Peyer's patch (tissue), 4 donors: ENCODE measurements around the gene INPP4A. TPM values are rescaled to one million over a fixed set of nuclear protein-coding genes. Genes with fewer than 3 reads are reported as not detected.
A peak's percentile ranks its signal among the peaks of the same experiment; 100 is the strongest.

Experiments
- DNase-seq, 3 donors: peaks; one replicate each; pipeline ENCODE4 v3.0.0-alpha.2; 2017 to 2019
- H3K27ac ChIP-seq, 4 donors: fragments of 200-600 bp; sonication (generic); one replicate each; pipeline ENCODE4 v1.5.1; 2016 to 2019
- H3K27me3 ChIP-seq, 2 donors: fragments of 200-600 bp; sonication (generic); one replicate each; pipeline ENCODE4 v1.5.1; 2019
- H3K36me3 ChIP-seq, 3 donors: fragments of 200-600 bp; sonication (generic); one replicate each; pipeline ENCODE4 v1.5.1; 2016 to 2019
- H3K4me1 ChIP-seq, 4 donors: fragments of 200-600 bp; sonication (generic); one replicate each; pipeline ENCODE4 v1.5.1; 2016 to 2019
- H3K4me3 ChIP-seq, 4 donors: fragments of 200-600 bp; sonication (generic); 1 replicate in 3 of 4; 2 replicates in 1 of 4; pipeline ENCODE4 v1.5.1; 2016 to 2019; ENCODE audit warnings: mild to moderate bottlenecking in 1 of 4
- H3K9me3 ChIP-seq, 4 donors: fragments of 200-600 bp; sonication (generic); one replicate each; pipeline ENCODE4 v1.5.1; 2016 to 2019; ENCODE audit warnings: mild to moderate bottlenecking in 1 of 4
- POLR2A ChIP-seq, 2 donors: fragments of 450-650 bp; IDR thresholded peaks; one replicate each; pipeline ENCODE4 v1.5.1; 2017; ENCODE audit warnings: antibody characterized with exemption in 2 of 2, mild to moderate bottlenecking in 2 of 2, moderate library complexity in 2 of 2
- total RNA-seq, 4 donors: library from RNA; depleted of rRNA; stranded (reverse); fragments of >200 nt; gene quantifications; one replicate each; pipeline ENCODE4 v1.1.0, GENCODE V29; 2016
- TF ChIP-seq, protein P1 (sequence below), 6 experiments: fragments of 450-650 bp in 4 of 6; fragments of 200-600 bp in 2 of 6; sonication (generic) in 1 of 6; IDR thresholded peaks; one replicate each; pipeline ENCODE4 v1.5.1; 2017 to 2019; ENCODE audit warnings: antibody characterized with exemption in 6 of 6, mild to moderate bottlenecking in 3 of 6, moderate library complexity in 1 of 6

INPP4A gene
- total RNA-seq, 4 donors from 2014 or later, result 15.6 to 78.4 (median 27.4) TPM

DNA sequence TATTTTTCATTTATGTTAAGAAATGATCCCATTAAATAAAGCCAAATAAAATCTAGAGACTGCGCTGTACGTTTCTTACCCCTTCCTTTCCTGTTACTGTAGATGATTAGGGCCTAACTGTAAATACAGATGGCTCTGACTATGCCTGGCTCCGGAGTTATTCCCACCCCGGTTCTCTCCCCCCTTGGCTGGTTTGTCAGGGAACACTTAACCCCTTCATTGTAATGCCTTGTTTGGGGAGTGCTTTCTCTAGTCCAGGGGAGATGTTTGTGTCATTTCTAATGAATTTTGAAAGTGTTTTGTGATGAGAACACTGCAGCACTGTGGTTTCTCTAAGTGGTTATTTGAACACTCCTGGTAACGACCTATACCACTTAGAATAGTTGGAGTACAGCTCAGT is 172.5 kb downstream of the INPP4A start:
- no peak for DNase-seq
- Histone ChIP-seq H3K4me1 (no peaks in the 10 kb centered on the region), H3K27me3 (no peaks in the 10 kb centered on the region), H3K9me3 (no peaks in the 10 kb centered on the region), H3K4me3 (no peak overlapping the region), H3K36me3 (peaks cover 0 to 75% (median 0%) of the 10 kb centered on the region in 3 donors), H3K27ac (no peak overlapping the region)
- TF ChIP-seq, protein P1, sequence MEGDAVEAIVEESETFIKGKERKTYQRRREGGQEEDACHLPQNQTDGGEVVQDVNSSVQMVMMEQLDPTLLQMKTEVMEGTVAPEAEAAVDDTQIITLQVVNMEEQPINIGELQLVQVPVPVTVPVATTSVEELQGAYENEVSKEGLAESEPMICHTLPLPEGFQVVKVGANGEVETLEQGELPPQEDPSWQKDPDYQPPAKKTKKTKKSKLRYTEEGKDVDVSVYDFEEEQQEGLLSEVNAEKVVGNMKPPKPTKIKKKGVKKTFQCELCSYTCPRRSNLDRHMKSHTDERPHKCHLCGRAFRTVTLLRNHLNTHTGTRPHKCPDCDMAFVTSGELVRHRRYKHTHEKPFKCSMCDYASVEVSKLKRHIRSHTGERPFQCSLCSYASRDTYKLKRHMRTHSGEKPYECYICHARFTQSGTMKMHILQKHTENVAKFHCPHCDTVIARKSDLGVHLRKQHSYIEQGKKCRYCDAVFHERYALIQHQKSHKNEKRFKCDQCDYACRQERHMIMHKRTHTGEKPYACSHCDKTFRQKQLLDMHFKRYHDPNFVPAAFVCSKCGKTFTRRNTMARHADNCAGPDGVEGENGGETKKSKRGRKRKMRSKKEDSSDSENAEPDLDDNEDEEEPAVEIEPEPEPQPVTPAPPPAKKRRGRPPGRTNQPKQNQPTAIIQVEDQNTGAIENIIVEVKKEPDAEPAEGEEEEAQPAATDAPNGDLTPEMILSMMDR (IDR thresholded peaks at IDR 0.05), result no peak
- no peak for TF ChIP-seq POLR2A (IDR thresholded peaks at IDR 0.05)

GRCh38 chr2:98623657-98624056 is 179.0 kb downstream of the INPP4A start:
- Histone ChIP-seq H3K36me3 (peaks cover 0 to 41% (median 2%) of the 10 kb centered on the region in 3 donors), H3K4me1 (no peaks in the 10 kb centered on the region), H3K27ac (no peak overlapping the region), H3K4me3 (no peak overlapping the region), H3K27me3 (no peaks in the 10 kb centered on the region), H3K9me3 (no peaks in the 10 kb centered on the region)
- no peak for DNase-seq
- TF ChIP-seq POLR2A (IDR thresholded peaks at IDR 0.05), result no peak
- TF ChIP-seq, protein P1 (IDR thresholded peaks at IDR 0.05), result no peak

GRCh38 chr2:98632351-98632750 is 187.7 kb downstream of the INPP4A start:
- Histone ChIP-seq H3K4me3 (no peak overlapping the region), H3K9me3 (no peaks in the 10 kb centered on the region), H3K27me3 (no peaks in the 10 kb centered on the region), H3K27ac (no peak overlapping the region), H3K4me1 (no peaks in the 10 kb centered on the region), H3K36me3 (peaks cover 0 to 80% (median 7%) of the 10 kb centered on the region in 3 donors)
- TF ChIP-seq, protein P1 (IDR thresholded peaks at IDR 0.05), result no peak
- TF ChIP-seq POLR2A (IDR thresholded peaks at IDR 0.05), result no peak
- DNase-seq, result no peak

DNA sequence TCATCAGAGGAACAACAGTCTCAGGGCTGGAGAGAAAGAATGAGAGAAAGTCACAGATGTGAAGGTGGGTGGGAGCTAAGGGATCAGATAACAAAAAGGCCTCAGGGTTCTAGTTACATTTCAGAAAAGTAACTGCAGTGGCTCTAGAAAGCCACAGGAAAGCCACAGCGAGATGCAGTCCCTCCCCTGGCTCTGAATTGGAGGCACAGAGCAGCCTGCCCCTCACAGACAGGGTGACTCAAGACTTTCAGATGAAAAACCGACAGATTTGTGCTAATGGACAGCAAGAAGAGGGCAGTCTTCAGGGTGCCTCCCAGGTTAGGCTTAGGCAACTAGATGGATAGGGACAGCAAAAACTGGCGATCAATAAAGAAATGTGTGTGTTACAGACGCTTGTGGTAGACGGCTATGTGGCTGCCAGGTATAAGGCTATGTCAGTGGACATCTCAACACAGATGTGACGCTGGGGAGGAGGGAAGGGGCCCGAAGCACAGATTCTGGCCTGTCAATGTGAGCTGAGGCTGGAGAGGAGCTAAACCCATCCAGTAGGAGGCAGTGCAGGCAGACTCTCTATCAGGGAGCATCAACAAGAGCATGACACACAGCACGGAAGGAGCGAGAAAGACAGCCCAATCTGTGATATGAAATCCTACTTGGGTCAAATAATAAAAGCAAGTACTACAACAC is 189.9 kb downstream of the INPP4A start:
- Histone ChIP-seq H3K9me3 (no peaks in the 10 kb centered on the region), H3K36me3 (peaks cover 0 to 89% (median 4%) of the 10 kb centered on the region in 3 donors), H3K27me3 (no peaks in the 10 kb centered on the region), H3K27ac (peak overlapping the region in 1 of 4 donors; percentile 40), H3K4me1 (no peaks in the 10 kb centered on the region), H3K4me3 (no peak overlapping the region)
- no peak for DNase-seq
- no peak for TF ChIP-seq POLR2A (IDR thresholded peaks at IDR 0.05)
- TF ChIP-seq, protein P1 (IDR thresholded peaks at IDR 0.05), result peak in 2 of 6 experiments; percentile 5 to 10

DNA sequence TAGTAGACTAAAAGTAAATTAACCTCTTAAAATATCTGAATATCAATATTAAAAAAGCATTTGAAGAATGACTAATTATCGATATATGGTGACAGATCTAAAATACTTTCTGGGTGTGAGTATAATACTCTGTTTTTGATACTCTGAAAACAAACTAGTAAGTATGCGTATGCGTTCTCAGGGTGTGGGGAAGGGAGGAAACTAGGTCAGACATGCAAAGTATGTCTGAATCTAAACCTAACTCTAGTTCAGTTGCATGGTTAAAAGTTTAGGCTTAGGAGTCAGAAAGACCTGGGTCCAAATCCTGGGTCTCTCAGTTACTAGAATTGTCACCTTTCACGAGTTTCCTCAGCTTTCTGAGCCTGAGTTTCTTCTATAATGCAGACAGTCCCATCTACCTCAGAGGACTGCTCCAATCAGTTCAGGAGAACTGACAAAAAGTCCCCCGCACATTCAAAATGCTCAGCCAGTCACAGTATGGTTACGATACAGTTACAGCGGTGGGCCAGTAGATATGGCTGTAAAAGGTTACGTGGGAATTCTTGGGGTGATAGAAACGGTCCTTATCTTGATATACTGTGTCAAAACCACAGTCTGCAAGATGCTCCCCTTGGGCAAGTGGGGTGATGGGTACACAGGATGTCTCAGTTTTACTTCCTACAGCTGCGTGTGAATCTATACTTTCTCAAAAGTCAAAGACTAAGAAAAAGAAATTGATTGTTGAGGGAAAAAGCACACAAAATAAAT is 192.9 kb downstream of the INPP4A start:
- Histone ChIP-seq H3K27ac (peak overlapping the region in 3 of 4 donors; percentile 6 to 57 (median 45)), H3K4me3 (no peak overlapping the region), H3K27me3 (no peaks in the 10 kb centered on the region), H3K4me1 (no peaks in the 10 kb centered on the region), H3K9me3 (no peaks in the 10 kb centered on the region), H3K36me3 (peaks cover 0 to 89% (median 4%) of the 10 kb centered on the region in 3 donors)
- DNase-seq, result peak in 2 of 3 donors; percentile 44 to 62
- TF ChIP-seq, protein P1 (IDR thresholded peaks at IDR 0.05), result no peak
- no peak for TF ChIP-seq POLR2A (IDR thresholded peaks at IDR 0.05)
